SKM-1 (cell line): ENCODE measurements around the gene NUDT14.

Experiments used
- DNase-seq: peaks from one replicate; lab custom pipeline; 2025; ENCODE audit not compliant: unreplicated experiment; lab: John Stamatoyannopoulos, UW

NUDT14 gene

GRCh38 chr14:105199093-105199492 is 18.0 kb upstream of the NUDT14 start:
- DNase-seq = no peak

- no peak for DNase-seq
Measured at GRCh38 chr14:105198588-105198987, 17.5 kb upstream of the NUDT14 start.

GRCh38 chr14:105197211-105197641 is 16.1 kb upstream of the NUDT14 start:
- no peak for DNase-seq

- DNase-seq = no peak
Measured at GRCh38 chr14:105196265-105196960, 15.3 kb upstream of the NUDT14 start.

- no peak for DNase-seq
Measured at GRCh38 chr14:105195522-105196264, 14.6 kb upstream of the NUDT14 start.

- no peak for DNase-seq
Measured at GRCh38 chr14:105195051-105195450, 13.9 kb upstream of the NUDT14 start.

- no peak for DNase-seq
Measured at GRCh38 chr14:105193916-105194782, 13.0 kb upstream of the NUDT14 start.

- no peak for DNase-seq
Measured at GRCh38 chr14:105192866-105193731, 12.0 kb upstream of the NUDT14 start.

GRCh38 chr14:105187935-105188524 is 6.9 kb upstream of the NUDT14 start:
- DNase-seq = no peak

- DNase-seq = no peak
Measured at GRCh38 chr14:105187116-105187515, 6.0 kb upstream of the NUDT14 start.

GRCh38 chr14:105185973-105186372 is 4.9 kb upstream of the NUDT14 start:
- DNase-seq = no peak

GRCh38 chr14:105185001-105185400 is 3.9 kb upstream of the NUDT14 start:
- DNase-seq = no peak

GRCh38 chr14:105184461-105184860 is 3.3 kb upstream of the NUDT14 start:
- DNase-seq = no peak

- no peak for DNase-seq
Measured at GRCh38 chr14:105182296-105183020, 1.3 kb upstream of the NUDT14 start.

GRCh38 chr14:105181549-105182295 is 610 bp upstream of the NUDT14 start:
- DNase-seq = no peak

- no peak for DNase-seq
Measured at GRCh38 chr14:105179191-105179590, 1.9 kb downstream of the NUDT14 start.

GRCh38 chr14:105178868-105179140 is 2.3 kb downstream of the NUDT14 start:
- no peak for DNase-seq

GRCh38 chr14:105178069-105178867 is 2.8 kb downstream of the NUDT14 start:
- no peak for DNase-seq
